ENCODE data around the gene DBX1.
A peak's percentile ranks its signal among the peaks of the same experiment; 100 is the strongest.
"Not testable (repeated sequence)": the region's sequence is repeated elsewhere in the genome, so short reads cannot be mapped to it uniquely, and the experiment has no call there.

DBX1 gene

DNA sequence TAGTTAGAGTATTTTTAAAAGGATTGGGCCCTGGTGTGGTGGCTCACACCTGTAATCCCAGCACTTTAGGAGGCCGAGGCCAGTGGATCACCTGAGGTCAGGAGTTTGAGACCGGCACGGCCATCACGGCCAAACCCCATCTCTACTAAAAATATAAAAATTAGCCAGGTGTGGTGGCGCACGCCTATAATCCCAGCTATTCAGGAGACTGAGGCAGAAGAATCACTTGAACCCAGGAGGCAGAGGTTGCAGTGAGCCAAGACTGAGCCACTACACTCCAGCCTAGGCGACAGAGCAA, 31.8 kb downstream of the DBX1 start:
- TF ChIP-seq, protein P1, sequence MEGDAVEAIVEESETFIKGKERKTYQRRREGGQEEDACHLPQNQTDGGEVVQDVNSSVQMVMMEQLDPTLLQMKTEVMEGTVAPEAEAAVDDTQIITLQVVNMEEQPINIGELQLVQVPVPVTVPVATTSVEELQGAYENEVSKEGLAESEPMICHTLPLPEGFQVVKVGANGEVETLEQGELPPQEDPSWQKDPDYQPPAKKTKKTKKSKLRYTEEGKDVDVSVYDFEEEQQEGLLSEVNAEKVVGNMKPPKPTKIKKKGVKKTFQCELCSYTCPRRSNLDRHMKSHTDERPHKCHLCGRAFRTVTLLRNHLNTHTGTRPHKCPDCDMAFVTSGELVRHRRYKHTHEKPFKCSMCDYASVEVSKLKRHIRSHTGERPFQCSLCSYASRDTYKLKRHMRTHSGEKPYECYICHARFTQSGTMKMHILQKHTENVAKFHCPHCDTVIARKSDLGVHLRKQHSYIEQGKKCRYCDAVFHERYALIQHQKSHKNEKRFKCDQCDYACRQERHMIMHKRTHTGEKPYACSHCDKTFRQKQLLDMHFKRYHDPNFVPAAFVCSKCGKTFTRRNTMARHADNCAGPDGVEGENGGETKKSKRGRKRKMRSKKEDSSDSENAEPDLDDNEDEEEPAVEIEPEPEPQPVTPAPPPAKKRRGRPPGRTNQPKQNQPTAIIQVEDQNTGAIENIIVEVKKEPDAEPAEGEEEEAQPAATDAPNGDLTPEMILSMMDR (IDR thresholded peaks at IDR 0.05), result peak; percentile 41

DNA sequence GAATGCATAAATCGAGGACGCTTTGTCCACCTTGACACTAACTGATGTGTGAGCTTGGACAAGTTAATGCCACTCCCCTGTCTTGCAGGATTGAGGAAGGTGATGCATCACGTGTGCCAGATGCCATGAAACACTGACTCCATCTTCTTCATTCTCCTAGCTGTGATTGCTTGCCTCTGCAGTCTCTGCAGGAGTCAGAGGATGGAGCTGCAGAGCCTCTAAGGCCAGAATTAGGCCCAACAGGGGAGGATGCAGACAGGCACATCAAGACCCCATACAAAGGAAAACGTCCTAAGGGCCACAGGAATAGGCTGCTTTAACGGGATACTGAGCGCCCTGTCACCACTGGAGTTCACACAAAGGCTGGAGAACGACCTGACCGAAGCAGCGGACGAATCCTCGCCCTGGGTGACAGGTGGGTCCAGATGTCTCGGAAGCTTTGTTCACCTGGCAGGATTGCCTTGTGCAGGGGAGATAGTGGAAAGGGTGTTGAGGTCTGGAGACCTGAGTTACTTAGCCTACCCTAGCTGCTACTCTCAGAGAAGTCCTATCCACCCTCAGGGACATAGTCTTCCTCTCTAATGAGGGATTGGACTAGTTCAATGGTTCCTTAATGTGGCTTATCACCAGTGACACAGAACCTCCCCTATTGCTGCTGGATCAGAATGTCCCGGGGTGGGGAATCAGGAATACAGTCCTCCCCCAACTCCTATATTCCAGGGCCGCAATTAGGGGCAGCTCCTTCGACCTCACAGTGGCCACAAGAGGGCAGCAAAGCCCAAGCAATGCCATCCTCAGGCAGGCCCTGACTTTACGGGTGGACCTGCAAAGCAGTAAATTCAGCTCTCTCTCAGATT, 32.4 kb downstream of the DBX1 start:
- TF ChIP-seq ZFX (IDR thresholded peaks at IDR 0.05; ENCODE audit: borderline replicate concordance), result no peak
- TF ChIP-seq, protein P1 (IDR thresholded peaks at IDR 0.05), result peak; percentile 83
- no peak overlapping the region for H3K27ac ChIP-seq

More for the DNA sequence above, 31.8 kb downstream of the DBX1 start:
- H3K27ac ChIP-seq, result not testable (repeated sequence)

DNA sequence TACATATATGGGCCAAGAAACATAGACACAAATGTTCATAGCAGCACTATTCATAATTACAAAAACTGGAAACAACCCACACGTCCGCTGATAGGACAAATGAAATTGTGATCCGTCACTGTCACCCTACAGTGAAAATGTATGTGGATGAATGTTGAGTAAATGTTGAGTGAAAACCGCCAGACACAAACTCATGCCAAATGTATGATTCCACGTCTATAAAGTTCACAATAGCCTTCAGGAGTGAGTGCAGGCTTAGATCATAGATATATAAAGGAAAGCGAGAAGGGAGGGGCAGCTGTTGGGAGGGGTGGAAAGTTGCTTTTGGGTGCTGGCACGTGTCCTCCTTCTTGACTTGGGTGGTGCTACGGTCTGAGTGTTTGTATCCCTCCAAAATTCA, 33.6 kb downstream of the DBX1 start:
- TF ChIP-seq ZFX (IDR thresholded peaks at IDR 0.05; ENCODE audit: borderline replicate concordance), result no peak
- TF ChIP-seq, protein P1 (IDR thresholded peaks at IDR 0.05), result no peak
- H3K27ac ChIP-seq, result no peak overlapping the region

DNA sequence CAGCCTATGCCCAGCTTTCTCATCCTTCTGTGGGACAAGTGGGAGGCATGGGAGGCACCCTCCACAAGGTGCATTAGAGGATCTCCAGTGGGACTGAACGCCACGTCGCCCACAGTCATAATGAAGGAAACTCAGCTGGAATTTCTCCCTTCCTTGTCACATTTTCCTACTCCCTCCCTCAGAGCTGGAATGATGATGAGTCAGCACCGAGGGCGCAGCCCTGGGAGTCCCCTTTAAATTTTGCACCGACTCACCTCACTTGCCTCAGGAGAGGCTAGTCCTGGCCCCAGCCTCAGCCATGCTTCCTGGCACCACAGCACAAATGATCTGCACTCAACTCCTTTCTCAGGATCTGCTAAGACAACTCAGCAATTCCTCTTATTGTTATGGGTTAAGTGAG, 34.3 kb downstream of the DBX1 start:
- no peak overlapping the region for H3K27ac ChIP-seq
- TF ChIP-seq, protein P1 (IDR thresholded peaks at IDR 0.05), result no peak
- TF ChIP-seq ZFX (IDR thresholded peaks at IDR 0.05; ENCODE audit: borderline replicate concordance), result no peak

DNA sequence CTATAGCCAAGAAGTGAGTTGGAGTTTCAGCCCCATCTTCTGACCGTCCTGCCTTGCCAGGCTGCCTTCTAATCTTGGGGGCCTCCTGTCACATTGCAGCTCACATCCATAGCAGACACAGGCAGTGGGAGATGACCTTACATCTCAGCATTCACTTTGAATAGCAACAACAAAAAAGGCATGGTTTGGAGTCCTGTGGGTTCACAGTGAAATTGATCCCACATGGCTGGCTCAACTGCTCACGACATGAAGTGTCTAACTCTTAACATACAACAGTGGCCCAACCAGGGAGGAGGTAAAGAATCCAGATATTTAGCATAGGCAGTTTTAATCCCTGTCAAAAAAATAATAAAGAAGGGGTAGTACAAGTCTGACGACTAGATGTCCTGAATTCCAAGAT, 38.1 kb downstream of the DBX1 start:
- no peak overlapping the region for H3K27ac ChIP-seq
- TF ChIP-seq ZFX (IDR thresholded peaks at IDR 0.05; ENCODE audit: borderline replicate concordance), result no peak
- TF ChIP-seq, protein P1 (IDR thresholded peaks at IDR 0.05), result no peak

DNA sequence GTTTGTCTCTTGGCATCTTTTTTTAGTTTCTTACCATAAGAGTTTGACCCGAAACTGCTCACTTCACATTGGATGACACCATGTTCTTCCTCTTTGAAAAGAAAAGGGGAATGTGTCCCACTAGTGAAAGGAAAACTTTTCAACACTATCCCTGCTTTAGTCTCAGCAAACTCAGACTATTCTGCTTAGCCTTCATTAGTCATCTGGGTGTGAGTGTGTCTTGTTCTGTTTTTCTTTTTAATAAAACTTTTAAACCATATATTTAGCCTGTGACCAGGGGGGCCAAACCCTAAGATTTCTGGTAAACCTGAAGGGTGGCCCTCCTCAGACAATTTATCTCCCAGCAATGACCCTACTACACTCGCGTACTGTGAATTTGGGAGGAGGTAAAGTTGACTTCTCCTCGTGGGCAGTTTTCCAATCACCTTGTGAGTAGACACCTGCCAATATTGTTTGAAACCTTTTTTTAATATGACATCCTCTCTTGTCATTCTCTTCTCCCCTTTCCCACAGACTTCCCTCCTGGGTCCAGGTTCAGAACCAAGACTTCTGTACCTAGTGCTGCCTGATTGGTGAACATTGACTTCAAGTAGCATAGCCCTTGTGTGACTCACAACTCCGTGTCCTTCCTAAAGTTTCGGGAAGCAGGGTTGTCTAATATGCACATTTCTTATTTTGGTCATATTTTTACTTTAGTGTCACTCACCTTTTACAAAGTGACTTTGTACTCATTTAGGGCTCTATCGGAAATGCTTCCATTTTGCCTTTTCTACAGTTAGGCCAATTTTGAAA, 39.9 kb downstream of the DBX1 start:
- TF ChIP-seq, protein P1 (IDR thresholded peaks at IDR 0.05), result no peak
- TF ChIP-seq ZFX (IDR thresholded peaks at IDR 0.05; ENCODE audit: borderline replicate concordance), result no peak
- H3K27ac ChIP-seq, result no peak overlapping the region

DNA sequence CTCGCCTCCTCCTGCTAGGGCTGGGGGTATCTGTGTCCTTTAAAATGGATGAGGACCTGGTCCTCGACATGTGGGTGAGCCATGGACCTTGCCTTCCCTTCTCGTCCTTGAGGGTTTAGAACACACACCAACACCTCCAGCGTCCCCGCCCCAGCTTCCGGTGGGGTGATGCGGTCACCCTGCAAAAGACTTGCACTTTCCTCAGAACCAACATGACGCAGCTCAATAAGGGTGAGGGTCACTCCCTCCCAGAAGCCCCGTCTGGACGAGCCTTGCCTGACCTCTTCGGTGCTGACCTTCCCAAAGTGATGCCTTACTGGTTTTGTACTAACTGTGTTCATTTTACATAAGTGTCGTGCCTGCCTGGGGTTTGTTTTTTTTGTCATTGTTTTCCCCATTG, 41.0 kb downstream of the DBX1 start:
- no peak for TF ChIP-seq ZFX (IDR thresholded peaks at IDR 0.05; ENCODE audit: borderline replicate concordance)
- TF ChIP-seq, protein P1 (IDR thresholded peaks at IDR 0.05), result no peak
- H3K27ac ChIP-seq, result no peak overlapping the region
